Fibroblast of the aortic adventitia (primary cell): ENCODE data around the gene GLRA3. TPM values are rescaled to one million over a fixed set of nuclear protein-coding genes. Genes with fewer than 3 reads are reported as not detected.
A peak's percentile ranks its signal among the peaks of the same experiment; 100 is the strongest.

Experiments used
- DNase-seq: peaks from one replicate; pipeline ENCODE4 v3.0.0-alpha.2; 2010; ENCODE audit warnings: low read depth
- H3K4me3 ChIP-seq: 2 replicates; pipeline ENCODE4 v1.5.1; 2011; ENCODE audit warnings: low read depth, mild to moderate bottlenecking, control low read depth, low read length, moderate library complexity
- total RNA-seq: library from RNA; depleted of rRNA; stranded (reverse); fragments of >200 nt; gene quantifications from 2 replicates; pipeline ENCODE4 v1.2.3, GENCODE V29; 2012; ENCODE audit warnings: low replicate concordance
- TF ChIP-seq, protein P1 (sequence below): IDR thresholded peaks from 2 replicates; pipeline ENCODE4 v1.5.1; 2011; ENCODE audit warnings: mild to moderate bottlenecking, low read length, control low read depth, inconsistent platforms; ENCODE audit not compliant: insufficient read depth

The GLRA3 gene
- total RNA-seq, 1 donor: not detected

- no peak for DNase-seq
- H3K4me3 ChIP-seq: no peak overlapping the region
- TF ChIP-seq, protein P1, sequence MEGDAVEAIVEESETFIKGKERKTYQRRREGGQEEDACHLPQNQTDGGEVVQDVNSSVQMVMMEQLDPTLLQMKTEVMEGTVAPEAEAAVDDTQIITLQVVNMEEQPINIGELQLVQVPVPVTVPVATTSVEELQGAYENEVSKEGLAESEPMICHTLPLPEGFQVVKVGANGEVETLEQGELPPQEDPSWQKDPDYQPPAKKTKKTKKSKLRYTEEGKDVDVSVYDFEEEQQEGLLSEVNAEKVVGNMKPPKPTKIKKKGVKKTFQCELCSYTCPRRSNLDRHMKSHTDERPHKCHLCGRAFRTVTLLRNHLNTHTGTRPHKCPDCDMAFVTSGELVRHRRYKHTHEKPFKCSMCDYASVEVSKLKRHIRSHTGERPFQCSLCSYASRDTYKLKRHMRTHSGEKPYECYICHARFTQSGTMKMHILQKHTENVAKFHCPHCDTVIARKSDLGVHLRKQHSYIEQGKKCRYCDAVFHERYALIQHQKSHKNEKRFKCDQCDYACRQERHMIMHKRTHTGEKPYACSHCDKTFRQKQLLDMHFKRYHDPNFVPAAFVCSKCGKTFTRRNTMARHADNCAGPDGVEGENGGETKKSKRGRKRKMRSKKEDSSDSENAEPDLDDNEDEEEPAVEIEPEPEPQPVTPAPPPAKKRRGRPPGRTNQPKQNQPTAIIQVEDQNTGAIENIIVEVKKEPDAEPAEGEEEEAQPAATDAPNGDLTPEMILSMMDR: no peak
These were observed 215.1 kb downstream of the GLRA3 start for GRCh38 chr4:174613979-174614378.

- TF ChIP-seq, protein P1: no peak
- H3K4me3 ChIP-seq: no peak overlapping the region
- no peak for DNase-seq
These were observed 217.3 kb downstream of the GLRA3 start for GRCh38 chr4:174611792-174612191.

- no peak for DNase-seq
- TF ChIP-seq, protein P1: no peak
- H3K4me3 ChIP-seq: no peak overlapping the region
These were observed 221.3 kb downstream of the GLRA3 start for GRCh38 chr4:174607792-174608191.

DNA sequence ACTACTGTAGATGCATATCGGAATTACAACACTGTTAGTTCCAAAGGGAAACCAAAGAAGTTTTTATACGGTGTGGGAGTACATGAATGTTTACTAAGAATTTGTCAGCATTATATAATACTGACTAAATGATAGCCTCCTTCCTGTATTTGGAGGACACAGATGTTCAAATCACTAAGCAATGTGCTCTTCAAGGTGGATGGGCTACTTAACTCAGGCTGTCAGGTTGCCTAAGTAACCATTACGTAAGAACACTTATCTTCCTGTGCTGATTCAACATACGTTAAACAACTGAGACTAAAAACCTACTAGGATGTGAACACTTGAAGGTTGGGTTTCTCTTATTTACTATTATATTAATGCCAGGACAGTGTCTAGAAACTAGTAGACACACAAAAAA is 224.8 kb downstream of the GLRA3 start:
- H3K4me3 ChIP-seq: no peak overlapping the region
- peak; percentile 67 for DNase-seq
- TF ChIP-seq, protein P1: no peak

- DNase-seq: peak; percentile 35
- TF ChIP-seq, protein P1: no peak
These were observed 228.7 kb downstream of the GLRA3 start for GRCh38 chr4:174600391-174600790.

GRCh38 chr4:174598800-174599199 is 230.2 kb downstream of the GLRA3 start:
- TF ChIP-seq, protein P1: no peak
- H3K4me3 ChIP-seq: no peak overlapping the region
- no peak for DNase-seq

More at GRCh38 chr4:174600391-174600790, 228.7 kb downstream of the GLRA3 start:
- no peak overlapping the region for H3K4me3 ChIP-seq

DNA sequence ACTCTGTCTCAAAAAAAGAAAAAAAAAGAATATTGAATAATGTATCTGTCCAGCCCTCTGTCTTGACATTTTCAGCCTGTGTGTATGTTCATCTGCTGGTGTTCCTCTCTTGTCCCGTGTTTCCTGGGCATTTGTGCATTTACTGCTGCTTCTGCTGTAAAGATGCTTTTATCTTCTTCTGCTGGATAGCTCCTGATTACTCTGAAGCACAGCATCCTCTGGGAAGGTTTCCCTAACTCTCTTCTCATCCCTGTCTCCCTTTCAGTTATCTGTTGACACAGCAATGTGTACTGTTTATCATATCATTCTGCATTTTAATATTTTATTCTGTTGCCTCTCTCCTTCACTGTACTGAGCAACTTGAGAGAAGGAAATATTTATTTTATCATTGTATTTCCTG is 232.5 kb downstream of the GLRA3 start:
- H3K4me3 ChIP-seq: no peak overlapping the region
- TF ChIP-seq, protein P1: no peak
- no peak for DNase-seq
